K562 (cell line): ENCODE measurements around the gene LRRC74B. TPM values are rescaled to one million over a fixed set of nuclear protein-coding genes. Genes with fewer than 3 reads are reported as not detected.

Experiments
- CBX8 ChIP-seq: fragments of 200-600 bp; sonication (generic); IDR thresholded peaks from 2 replicates; pipeline ENCODE4 v1.6.1; 2012; ENCODE audit warnings: borderline replicate concordance, mixed run types, low read depth, mild to moderate bottlenecking, moderate library complexity, mixed read lengths, low read length, control low read depth, inconsistent platforms; ENCODE audit not compliant: poor library complexity, severe bottlenecking; ENCODE audit errors: extremely low read depth
- CLOCK ChIP-seq: fragments of 250-450 bp; sonication (Bioruptor Pico); IDR thresholded peaks from 2 replicates; pipeline ENCODE4 v1.4.0; 2020; ENCODE audit warnings: mild to moderate bottlenecking, moderate library complexity, borderline replicate concordance
- CREBBP ChIP-seq: IDR thresholded peaks from one replicate; pipeline ENCODE4 v1.6.1; 2012; ENCODE audit warnings: low read depth, mild to moderate bottlenecking, control low read depth, inconsistent platforms, low read length
- ETS1 ChIP-seq: conservative IDR thresholded peaks from 2 replicates; pipeline ENCODE4 v1.6.1; 2011; ENCODE audit warnings: low read depth, mild to moderate bottlenecking, low read length; ENCODE audit not compliant: control insufficient read depth
- KAT2B ChIP-seq: IDR thresholded peaks from one replicate; pipeline ENCODE4 v1.6.1; 2012; ENCODE audit warnings: low read depth, mild to moderate bottlenecking, control low read depth, inconsistent platforms, low read length, moderate library complexity
- NCOA1 ChIP-seq: fragments of 450-650 bp; IDR thresholded peaks from 2 replicates; pipeline ENCODE4 v1.6.1; 2016; ENCODE audit warnings: low read depth
- RREB1 ChIP-seq: fragments of 250-450 bp; sonication (Bioruptor Pico); IDR thresholded peaks from 2 replicates; pipeline ENCODE4 v1.4.0; 2020
- TSHZ1 ChIP-seq: fragments of 250-450 bp; sonication (Bioruptor Pico); IDR thresholded peaks from 2 replicates; pipeline ENCODE4 v1.4.0; 2020; ENCODE audit warnings: mild to moderate bottlenecking, moderate library complexity
- ZNF445 ChIP-seq: fragments of 250-450 bp; sonication (Bioruptor Pico); IDR thresholded peaks from 2 replicates; pipeline ENCODE4 v1.4.0; 2020; ENCODE audit warnings: low read depth, mild to moderate bottlenecking, moderate library complexity
- ZNF639 ChIP-seq, 2 experiments: fragments of 200-800 bp in 1 of 2; sonication (Bioruptor generic) in 1 of 2; sonication (generic) in 1 of 2; formaldehyde crosslinking in 1 of 2; IDR thresholded peaks in 1 of 2; conservative IDR thresholded peaks in 1 of 2; 2 replicates each; pipeline versions ENCODE4 v1.5.0 to v1.6.1; 2016 to 2020; ENCODE audit warnings: missing compliant biosample characterization in 1 of 2, missing genetic modification characterization in 1 of 2, missing genetic modification reagents in 1 of 2
- polyA plus RNA-seq, 8 experiments: library from polyadenylated mRNA; depleted of rRNA in 4 of 8; stranded (reverse) in 5 of 8; unstranded in 3 of 8; fragments of >200 nt; fragmentation: Nextera tagmentation in 2 of 8; fragmentation: Illumina TruSeq in 1 of 8; extraction: Ambion mirVana in 2 of 8; extraction: Trizol in 1 of 8; gene quantifications; 2 replicates each; pipeline versions ENCODE4 v1.2.1 to v1.2.3, GENCODE V29; 2011 to 2014; ENCODE audit warnings: inconsistent platforms in 1 of 8, missing spikeins in 1 of 8
- total RNA-seq, 7 experiments: library from RNA; depleted of rRNA in 6 of 7; stranded (reverse); fragments of >200 nt in 6 of 7; fragmentation: Illumina TruSeq in 2 of 7; extraction: Trizol in 2 of 7; gene quantifications; 2 replicates each; pipeline versions ENCODE4 v1.2.1 to v1.2.3, GENCODE V29; 2011 to 2021; ENCODE audit warnings: low replicate concordance in 1 of 7

LRRC74B gene
- total and polyA plus RNA-seq, 9 of the 15 experiments (the other 6 are each of a cell fraction or from before 2014, with no cell fraction given), result not detected

- TF ChIP-seq TSHZ1 (CRISPR knock-in tag) (0 out of 2 replicates have a peak, but pooled peaks have one; percentile 60), ETS1 (no peak), ZNF639 (CRISPR knock-in tag; conservative IDR thresholded peaks at IDR 0.05 in 1 of 2, IDR thresholded peaks at IDR 0.05 in 1 of 2) (no peak), CLOCK (CRISPR knock-in tag) (no peak), ZNF445 (CRISPR knock-in tag) (no peak; the same call in 1 of the 2 replicates), CREBBP (no peak), CBX8 (no peak), NCOA1 (no peak), KAT2B (no peak), RREB1 (no peak)
Observed at GRCh38 chr22:21055880-21056319, 10.2 kb downstream of the LRRC74B start (continued).
